ENCODE measurements around the gene MOCS3.
"Not testable (repeated sequence)": the region's sequence is repeated elsewhere in the genome, so short reads cannot be mapped to it uniquely, and the experiment has no call there.

Gene MOCS3

DNA sequence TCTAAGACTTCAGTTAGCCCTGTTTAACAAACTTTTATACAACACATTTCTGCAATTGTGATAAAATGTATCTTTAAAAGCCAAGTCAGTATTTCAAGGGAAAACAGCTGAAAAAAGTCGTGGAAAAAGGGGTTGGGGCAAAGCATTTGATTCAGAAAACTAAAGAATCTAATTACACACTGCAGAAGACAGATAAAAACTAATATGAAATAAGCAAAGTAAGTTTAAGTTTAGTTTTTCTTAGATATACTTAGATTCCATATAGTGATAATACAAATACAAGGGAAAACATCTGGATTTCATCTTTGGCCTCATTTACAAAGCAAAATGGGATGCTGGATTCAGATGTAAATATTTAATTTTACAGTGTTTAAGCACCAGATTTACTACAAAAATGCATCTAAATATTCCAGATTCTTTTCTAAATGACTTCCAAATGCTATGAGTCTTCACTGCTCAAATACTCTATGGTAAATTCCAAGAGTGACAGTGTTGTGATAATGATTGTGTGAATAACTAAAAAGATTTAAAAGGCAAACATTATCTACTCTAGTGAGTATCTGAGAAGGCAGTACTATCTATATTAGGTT is 25.8 kb upstream of the MOCS3 start:
- no peak for DNase-seq

DNA sequence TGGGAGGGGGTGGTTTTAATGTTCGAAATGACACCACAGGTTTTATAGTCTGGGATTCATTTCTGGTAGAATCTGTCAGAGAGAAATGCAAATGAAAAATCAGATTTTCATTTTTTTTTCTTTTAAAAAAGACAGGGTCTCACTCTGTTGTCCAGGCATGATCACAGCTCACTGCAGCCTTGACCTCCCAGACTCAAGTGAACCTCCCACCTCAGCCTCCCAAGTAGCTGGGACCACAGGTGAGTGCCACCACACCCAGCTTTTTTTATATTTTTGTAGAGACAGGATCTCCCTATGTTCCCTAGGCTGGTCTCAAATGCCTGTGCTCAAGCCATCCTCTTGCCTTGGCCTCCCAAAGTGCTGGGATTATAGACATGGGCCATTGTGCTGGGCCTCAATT is 25.0 kb upstream of the MOCS3 start:
- no peak for DNase-seq

DNA sequence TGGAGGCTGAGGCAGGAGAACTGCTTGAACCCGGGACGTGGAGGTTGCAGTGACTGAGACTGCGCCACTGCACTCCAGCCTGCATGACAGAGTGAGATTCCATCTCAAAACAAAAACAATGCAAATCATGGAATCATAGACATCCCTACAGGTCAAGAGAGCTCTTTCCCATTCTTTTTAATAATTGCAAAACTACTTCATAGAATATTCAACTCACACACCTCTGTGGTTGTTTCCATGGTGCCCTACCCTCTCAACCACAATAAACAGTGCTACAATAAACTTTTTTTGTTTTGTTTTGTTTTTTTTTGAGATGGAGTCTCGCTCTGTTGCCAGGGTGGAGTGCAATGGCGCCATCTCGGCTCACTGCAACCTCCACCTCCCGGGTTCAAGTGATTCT is 15.5 kb upstream of the MOCS3 start:
- DNase-seq, result no peak

DNA sequence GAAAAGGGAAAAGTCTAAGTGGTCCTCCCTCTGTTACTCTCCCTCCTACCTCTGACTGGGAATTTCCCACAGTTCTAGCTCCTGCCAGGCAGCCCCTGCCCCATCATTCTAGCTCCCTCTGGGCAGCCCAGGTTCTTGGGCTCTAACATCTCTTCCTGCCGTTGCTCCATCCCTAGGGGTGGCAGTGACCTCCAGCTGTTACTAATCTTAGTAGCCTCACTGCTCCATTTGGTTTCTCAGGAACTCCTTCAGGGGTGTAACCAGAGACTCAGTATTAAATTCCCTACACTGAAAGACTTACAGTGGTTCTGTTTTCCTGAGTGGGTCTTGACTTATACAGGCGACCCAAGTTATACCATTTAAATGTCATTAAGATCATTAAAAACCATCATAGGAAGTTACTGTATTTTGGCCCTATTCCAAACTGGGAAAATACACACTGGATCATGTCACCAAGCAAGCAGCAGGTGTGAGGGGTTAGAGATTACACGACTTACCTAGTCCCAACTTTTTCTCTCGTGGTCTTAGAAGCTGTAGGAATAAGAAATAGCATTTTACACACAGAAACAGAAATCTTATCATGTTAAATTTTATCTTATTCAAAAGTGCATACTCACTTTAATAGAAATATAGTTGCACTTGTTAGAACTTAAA is 10.4 kb upstream of the MOCS3 start:
- no peak for DNase-seq

DNA sequence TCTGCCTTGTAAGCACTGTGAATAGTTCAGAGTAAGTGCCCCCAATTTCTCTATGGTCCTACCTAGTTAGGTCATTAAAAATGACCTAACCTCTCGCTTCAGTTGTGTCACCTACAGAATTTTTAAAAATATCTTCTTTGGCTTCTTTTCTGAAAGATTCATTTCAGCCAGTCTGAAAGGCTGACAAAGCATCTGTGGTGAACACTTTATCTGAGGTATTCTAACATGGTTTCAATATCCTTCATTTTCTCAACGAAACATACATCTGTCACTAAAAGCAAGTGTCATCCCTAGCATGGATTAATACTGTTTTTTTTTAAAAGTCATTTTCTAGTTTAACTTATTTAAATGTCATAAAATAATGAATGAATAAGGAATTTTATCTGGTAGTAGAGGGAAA is 5.4 kb upstream of the MOCS3 start:
- no peak for DNase-seq

DNA sequence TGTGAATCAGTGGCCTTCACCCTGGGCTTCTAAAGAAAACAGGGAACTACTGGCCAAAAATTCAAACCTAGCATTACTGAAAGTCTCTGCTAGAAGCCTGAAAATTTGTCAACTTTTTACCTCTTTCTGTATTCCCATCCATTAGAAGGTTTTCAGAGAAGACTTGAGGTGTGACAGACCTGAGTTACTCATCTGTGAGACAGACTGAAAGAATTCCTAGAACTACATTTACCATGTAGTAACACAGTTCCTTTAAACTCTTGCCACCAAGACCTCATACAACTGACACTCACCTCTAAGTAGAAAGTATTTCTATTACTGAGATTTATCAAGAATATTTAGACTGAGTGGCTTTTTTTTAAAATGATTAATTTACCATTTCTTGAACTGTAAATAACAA is 4.8 kb upstream of the MOCS3 start:
- no peak for DNase-seq

DNA sequence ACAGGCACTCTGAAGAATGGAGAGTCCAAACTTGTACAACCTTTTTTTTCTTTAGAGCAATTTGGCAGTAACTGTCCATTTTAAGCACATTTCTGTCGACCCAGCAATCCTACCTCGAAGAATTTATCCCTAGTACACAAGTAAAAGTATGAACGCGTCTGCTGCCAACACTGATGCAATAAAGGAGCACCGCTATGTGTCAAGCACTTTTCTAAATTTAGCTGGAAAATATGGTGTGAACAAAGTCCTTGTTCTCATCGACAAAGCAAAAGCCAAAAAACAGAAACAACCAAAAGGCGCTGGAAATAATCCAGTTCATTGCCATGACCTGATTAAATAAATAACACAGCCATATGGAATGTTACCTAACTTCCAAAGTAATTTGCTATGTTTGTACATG is 1.3 kb upstream of the MOCS3 start:
- DNase-seq, result no peak

DNA sequence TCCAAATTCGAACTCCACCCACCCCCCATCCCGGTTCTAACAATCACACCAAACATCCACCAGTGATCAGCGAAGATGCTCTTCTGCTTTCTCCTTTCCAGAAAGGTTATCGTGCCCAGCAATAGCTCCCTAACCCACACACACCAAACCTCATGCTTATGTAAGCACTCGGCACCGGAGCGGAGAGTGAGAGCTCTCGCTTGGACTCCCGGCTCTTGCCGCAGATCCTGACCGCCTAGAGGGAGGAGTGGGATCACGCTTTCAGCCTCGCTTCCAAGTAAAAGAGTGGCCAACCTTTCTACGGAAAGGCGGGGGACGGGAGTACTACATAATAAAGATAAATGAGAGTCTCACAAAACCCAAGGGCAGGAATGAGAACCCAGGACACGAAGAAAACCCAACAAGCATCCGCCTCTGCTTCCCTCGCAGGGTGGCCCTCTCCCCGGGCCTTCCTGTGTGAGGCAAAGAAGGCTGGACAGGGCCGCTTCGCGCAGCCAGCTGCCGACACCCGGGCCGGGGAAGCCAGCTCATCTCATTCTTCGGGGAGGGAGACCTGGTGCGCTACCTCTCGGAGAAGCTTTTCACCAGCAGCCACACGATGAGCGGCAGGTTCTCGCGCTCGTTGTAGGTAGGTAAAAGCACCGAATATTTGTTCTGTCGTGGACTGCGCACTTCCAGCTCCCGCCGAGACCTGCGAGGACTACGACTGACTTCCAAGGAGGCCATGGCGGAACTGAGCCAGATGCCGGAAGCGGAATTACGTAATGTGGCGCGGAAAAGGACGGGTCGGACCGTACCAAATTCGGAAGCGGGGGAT is 612 bp upstream of the MOCS3 start, which contains the start of gene DPM1:
Gene DPM1, minus strand, starts transcription at position 735 of the 817 bp plus-strand sequence. Its CDS starts 9 bp downstream, at position 726.
- DNase-seq, result peak; percentile 90

DNA sequence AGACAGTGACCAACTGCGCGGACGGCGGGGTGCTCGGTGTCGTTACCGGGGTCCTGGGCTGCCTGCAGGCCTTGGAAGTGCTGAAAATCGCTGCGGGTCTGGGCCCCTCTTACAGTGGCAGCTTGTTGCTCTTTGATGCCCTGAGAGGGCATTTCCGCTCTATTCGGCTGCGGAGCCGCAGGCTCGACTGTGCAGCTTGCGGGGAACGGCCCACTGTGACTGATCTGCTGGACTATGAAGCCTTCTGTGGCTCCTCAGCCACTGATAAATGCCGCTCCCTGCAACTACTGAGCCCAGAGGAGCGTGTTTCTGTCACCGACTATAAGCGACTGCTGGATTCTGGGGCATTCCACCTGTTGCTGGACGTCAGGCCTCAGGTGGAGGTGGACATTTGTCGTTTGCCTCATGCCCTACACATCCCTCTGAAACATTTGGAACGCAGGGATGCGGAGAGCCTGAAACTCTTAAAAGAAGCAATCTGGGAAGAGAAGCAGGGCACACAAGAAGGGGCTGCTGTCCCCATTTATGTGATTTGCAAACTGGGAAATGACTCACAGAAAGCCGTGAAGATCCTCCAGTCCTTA is 1.0 kb downstream of the MOCS3 start:
- DNase-seq, result no peak

DNA sequence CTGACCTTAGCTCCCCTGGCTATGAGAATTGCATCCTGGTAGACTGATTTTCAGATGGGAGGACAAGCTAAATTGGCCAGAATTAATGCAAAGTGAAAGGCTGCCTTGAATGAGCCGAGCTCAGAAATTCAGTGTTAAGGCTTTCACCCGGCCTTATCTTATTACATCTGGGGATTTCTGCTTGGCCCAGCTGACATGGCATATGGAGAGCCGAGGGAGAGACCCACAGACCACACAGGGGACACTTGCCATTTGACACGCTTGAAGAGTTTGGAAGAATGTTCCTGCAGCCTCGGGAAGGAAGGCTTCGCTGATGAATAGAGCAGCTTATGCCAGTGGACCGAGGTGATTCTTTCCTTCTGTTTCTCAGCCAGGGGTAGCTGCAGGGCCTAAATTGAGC is 9.0 kb downstream of the MOCS3 start:
- DNase-seq, result no peak

DNA sequence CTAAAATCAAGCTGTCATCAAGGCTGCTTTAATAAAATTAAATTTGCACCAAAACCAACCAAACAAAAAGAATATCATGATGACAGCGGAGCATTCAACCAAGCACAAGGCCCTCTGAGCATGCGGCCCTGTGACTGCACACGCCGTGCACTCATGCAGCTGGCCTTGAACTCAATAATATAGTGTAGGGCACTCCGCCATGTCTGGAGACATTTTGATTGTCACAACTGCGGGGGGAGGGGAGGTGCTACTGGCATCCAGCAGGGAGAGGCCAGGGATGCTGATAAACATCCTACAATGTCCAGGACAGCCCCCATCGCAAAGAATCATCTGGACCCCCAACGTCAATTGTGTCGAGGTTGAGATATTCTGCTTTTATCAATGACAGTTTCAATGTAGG is 9.7 kb downstream of the MOCS3 start:
- DNase-seq, result no peak

DNA sequence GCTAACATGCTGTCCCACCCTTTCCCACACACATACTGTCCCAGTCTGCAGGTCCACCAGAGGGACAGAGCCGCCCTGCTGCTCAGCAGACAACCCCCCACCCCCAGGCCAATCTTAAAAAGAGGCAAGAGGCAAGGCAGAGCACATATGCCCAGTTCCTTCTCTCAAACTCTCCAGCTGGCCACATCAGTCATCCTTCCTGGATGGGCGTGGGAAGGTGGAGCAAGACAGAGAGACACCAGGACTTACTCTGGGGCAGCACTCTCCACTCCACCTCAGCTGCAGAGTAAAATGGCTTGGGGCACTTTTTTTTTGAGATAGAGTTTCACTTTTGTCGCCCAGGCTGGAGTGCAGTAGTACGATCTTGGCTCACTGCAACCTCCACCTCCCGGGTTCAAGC is 10.8 kb downstream of the MOCS3 start:
- no peak for DNase-seq

DNA sequence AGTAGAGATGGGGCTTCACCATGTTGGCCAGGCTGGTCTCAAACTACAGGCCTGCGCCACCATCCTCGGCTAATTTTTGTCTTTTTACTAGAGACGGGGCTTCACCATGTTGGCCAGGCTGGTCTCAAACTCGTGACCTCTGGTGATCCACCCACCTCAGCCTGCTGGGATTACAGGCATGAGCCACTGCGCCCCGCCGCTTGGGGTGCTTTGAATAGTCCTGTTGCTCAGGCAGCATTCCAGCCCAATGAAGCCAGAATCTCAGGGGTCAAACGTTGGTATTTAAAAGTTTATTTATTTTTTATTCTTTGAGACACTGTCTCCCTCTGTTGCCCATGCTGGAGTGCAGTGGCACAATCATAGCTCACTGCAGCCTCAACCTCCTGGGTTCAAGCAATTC is 11.3 kb downstream of the MOCS3 start:
- DNase-seq, result no peak

DNA sequence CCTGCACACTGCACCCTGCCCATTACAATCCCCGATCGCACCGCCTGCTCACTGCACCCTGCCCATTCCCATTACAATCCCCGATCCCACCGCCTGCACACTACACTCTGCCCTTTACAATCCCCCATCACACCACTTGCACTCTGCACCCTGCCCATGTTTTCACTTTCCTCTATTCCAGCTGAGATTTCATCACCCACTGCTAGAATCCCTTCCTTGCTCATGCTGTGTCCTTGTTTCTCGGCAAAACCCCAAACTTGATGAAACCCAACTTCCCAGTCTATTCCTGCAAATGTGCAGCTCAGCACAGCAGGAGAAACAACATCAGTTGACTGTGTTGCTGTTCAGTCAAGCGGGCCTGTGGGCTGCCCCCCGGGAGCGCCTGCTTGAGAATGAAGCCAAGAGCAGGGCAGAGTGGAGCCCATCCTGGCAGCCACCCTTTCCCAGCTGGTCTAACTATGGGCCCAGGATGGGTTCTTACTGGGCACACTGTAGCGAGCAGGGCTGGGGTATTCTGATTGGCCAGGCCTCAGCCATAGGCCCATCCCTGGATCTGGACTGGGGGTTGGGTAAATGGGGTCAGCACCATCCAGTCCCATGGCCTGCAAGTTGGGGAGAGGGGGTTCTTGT is 17.2 kb downstream of the MOCS3 start:
- DNase-seq, result no peak

DNA sequence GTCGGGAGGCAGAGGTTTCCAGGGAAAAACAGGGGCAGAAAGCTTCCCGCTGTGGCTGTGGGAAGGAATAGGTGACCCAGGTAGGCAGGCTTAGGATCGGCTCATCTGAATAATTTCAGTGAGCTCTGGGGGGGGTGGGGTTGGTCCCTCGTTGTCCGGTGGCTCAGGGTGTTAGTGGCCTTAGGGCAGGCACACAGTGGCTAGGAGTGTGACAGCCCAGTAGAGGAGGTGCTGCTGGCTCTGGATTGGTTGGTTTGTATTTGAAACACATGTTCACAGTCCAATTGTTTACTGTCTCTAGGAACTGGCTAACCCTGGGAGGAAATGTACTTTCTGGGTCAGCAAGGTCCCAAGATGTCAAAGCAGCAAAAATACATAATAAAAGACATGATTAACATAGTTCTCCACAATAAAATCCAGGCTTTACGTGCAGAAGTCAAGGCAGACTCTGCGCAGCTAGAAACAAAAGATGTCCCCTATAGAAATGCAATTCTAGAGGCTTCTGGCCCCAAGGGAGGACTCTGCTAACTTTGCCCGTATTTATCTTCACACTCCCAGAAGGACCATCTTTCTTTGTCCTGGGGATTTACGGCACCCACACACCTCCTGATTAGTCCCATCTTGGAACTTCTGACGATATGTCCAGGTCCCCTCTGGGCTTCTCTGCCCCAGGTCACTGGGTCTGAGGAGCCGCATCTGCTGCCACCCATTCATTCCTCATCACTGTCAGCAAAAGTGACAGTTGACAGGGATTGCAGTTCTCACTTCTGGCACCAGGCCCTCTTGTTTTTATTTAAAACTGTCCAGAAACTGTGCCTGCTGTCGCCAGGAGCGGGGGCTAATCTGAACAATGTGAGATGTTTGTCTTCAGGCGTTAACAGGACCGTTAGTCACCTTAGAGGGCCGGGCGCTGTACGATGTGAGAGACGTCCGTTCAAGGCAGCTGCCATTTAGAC is 18.7 kb downstream of the MOCS3 start:
- DNase-seq, result no peak

DNA sequence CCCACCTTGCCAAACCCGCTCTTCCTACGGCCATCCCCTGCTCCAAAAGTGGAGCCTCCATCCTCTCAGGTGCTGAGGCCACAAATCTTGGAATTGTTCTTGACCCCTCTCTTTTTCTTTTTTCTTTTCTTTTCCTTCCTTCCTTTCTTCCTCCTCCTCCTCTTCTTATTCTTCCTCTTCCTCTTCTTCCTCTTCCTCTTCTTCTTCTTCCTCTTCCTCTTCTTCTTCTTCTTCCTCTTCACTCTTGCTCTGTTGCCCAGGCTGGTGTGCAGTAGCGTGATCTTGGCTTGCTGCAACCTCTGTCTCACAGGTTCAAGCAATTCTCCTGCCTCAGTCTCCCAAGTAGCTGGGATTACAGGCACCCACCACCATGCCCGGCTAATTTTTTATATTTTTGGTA is 19.9 kb downstream of the MOCS3 start:
- not testable (repeated sequence) for DNase-seq

DNA sequence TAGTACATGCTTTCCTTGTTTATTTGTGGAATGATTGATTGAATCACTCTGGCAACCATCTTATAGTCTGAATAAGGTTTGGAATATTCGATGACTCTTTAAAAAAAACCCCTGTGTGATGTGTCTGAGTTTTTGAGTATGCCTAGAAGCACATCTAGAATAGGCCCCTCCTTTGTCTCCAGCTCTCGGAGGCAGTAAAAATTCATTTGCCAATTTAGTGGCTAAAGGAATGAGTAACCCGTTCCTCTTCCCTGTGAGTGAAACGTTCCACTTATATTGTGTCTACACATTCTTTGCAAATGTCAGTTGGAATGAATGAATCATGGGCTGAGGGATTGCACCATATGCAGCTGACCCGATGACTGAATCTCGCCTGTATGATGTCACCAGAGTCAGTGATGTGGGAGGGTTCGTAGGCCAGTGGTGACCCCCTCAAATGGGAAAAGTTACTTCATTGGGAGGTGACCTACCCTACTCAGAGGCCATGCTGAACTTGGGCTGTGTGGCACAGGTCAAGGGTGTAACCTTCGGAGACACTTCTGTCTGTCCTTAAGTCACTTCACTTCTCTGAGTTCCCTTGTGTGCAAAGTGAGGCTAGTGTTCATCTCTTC is 21.6 kb downstream of the MOCS3 start:
- no peak for DNase-seq

DNA sequence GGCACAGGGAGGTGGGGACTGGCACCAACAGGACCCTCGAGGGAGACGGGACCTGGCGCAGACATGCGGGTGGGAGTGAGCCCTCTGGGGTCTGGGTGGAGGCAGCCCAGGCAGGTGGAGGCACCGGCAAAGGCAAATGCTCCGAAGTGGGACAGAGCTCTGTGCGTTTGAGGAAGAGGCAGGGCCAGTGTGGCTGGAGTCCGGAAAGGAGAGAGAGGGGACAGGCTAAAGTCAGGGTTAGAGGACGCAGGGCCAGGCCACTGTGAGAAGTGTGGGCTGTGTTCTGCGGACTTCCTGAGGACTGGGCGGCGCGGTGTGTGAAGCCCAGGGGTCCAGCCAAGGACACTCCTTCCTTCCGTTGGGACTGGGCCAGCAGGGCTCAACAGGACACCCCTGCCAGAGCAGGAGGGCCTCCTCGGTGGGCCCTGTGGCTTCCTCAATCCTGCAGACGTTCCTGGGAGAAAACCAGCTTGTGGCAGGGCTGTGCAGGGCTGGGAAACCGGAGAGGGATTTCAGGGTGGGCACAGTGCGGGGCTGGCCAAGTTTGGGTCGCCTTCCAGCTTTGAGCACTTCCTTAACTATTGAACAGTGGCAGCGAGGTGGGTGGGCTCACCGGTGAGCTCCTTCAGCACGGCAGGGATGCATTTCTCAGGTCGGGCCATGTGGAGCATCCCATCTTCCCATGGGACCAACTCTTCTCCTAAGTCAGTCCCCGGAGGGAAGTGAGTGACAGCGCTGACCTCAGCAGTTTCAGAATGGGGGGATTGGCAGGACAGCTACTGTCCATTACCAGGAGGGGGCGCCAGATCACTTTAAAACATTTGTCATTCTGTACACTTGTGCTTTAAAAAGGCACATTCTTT is 22.5 kb downstream of the MOCS3 start:
- peak; percentile 54 for DNase-seq

DNA sequence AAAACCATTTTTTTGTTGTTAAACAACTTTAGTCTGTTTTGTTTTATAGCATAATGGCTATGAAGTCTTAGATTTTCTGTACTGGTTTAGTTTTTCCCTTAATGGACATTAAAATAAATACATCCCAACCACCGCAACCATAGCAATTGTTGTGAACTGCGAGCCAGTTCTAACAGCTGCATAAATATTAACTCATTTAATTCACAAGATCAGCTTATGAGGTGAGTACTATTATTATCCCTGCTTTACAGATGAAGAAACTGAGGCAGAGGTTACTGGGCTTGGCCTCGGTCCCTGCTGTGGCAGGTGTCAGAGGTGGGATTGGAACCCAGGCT is 23.1 kb downstream of the MOCS3 start:
- DNase-seq, result no peak

DNA sequence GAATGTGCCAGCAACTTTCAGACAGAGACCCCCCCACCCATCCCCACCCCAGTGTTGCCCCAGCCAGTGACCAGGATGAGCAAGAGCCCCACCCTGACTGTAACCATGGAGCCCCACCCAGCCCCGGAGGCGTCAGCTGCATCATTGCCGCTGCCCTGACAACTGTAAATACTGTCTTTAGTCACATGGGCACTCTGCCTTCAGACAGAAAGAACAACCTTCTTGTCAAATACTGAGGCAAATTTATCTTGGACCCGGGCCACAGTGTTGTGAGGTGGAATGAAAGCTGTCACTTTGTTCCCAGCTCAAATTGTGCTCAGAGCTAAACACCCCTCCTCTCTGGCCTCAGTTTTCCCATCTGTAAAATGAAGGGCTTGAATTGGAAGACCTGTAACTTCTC is 23.7 kb downstream of the MOCS3 start:
- peak; percentile 41 for DNase-seq

DNA sequence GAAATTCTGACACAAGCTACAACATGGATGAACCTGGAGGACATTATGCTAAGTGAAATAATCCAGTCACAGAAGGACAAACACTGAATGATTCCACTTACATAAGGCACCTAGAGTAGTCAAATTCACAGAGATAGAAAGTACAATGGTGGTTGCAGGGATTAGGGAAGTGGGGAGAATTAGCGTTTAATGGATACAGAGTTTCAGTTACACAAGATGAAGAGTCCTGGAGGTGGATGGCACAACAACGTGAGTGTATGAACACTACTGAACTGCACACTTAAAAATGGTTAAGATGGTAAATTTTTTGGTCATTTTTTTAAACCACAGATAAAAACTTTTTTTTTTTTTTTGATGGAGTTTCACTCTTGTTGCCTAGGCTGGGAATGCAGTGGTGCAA is 24.7 kb downstream of the MOCS3 start:
- no peak for DNase-seq

Measured in right hindlimb (tissue), 1 donor.